K562 (cell line): ENCODE data around the gene PNPLA1. TPM values are rescaled to one million over a fixed set of nuclear protein-coding genes. Genes with fewer than 3 reads are reported as not detected.

ENCODE experiments used
- ATAC-seq: fragments of 200-7000 bp; cut with Tn5 transposase; 3 replicates; pipeline ENCODE4 v1.9.1; 2020; ENCODE audit warnings: moderate library complexity
- BruUV-seq: library from RNA; stranded (reverse); fragments of 400-500 nt; replicated peaks from 2 replicates; lab custom pipeline; 2021; lab: Mats Ljungman, UMichigan
- CTCF ChIA-PET: fragments of 300-600 bp; formaldehyde crosslinking; extraction: SDS; loops from one replicate; lab custom pipeline; 2021; ENCODE audit warnings: low intra/inter-chr PET ratio; lab: Yijun Ruan, JAX
- POLR2A ChIA-PET: fragments of 300-600, 350-650 bp; sonication (Branson Sonifier 250); formaldehyde crosslinking; extraction: SDS; loops from one replicate; lab custom pipeline; 2021; ENCODE audit warnings: antibody characterized with exemption, inconsistent platforms; lab: Yijun Ruan, JAX
- DNase-seq, 4 experiments: peaks; one replicate each; pipeline versions ENCODE4 v3.0.0 to v3.0.0-alpha.2; 2011 to 2018; ENCODE audit warnings: low spot score in 3 of 4, mixed read lengths in 3 of 4; ENCODE audit errors: extremely low read depth in 1 of 4
- FAIRE-seq: peaks from 2 replicates; lab custom pipeline; 2011; peaks lifted over from hg19 to GRCh38; lab: Jason Lieb, UNC
- H2AFZ ChIP-seq: 2 replicates; pipeline ENCODE4 v1.6.0; 2011; ENCODE audit warnings: low read depth, low read length, control low read depth, inconsistent platforms
- H3K27ac ChIP-seq: fragments of 200-600 bp; 3 replicates; pipeline ENCODE4 v1.8.0; 2011; ENCODE audit warnings: low read depth, mild to moderate bottlenecking, control low read depth, inconsistent platforms, low read length, moderate library complexity, mixed read lengths; ENCODE audit errors: extremely low read depth
- H3K27me3 ChIP-seq, 2 experiments: fragments of 300-600 bp in 1 of 2; 2 replicates in 1 of 2; 3 replicates in 1 of 2; pipeline versions ENCODE4 v1.6.0 to v1.8.0; 2011; ENCODE audit warnings: inconsistent platforms in 2 of 2, low read length in 2 of 2, mild to moderate bottlenecking in 1 of 2, mixed read lengths in 1 of 2, moderate library complexity in 1 of 2; ENCODE audit not compliant: control insufficient read depth in 2 of 2, insufficient read depth in 2 of 2
- H3K36me3 ChIP-seq: fragments of 300-600 bp; 3 replicates; pipeline ENCODE4 v1.8.0; 2011; ENCODE audit warnings: mild to moderate bottlenecking, low read length, inconsistent platforms; ENCODE audit not compliant: control insufficient read depth, insufficient read depth
- H3K4me1 ChIP-seq, 2 experiments: fragments of 200-600 bp in 1 of 2; replicated peaks in 1 of 2; 2 replicates in 1 of 2; 3 replicates in 1 of 2; pipeline versions ENCODE4 v1.5.1 to v1.8.0; 2011; ENCODE audit warnings: inconsistent platforms in 2 of 2, low read length in 2 of 2, mild to moderate bottlenecking in 1 of 2, mixed read lengths in 1 of 2, moderate library complexity in 1 of 2; ENCODE audit not compliant: control insufficient read depth in 2 of 2, insufficient read depth in 2 of 2
- H3K4me2 ChIP-seq: 2 replicates; pipeline ENCODE4 v1.6.1; 2011; ENCODE audit warnings: low read length, control low read depth, inconsistent platforms, mixed read lengths; ENCODE audit not compliant: insufficient read depth
- H3K4me3 ChIP-seq: fragments of 200-600 bp; sonication (generic), shearing (Covaris generic); 2 replicates; pipeline ENCODE4 v1.5.1; 2016; ENCODE audit warnings: control low read depth, inconsistent platforms
- H3K79me2 ChIP-seq: fragments of 200-600 bp; 3 replicates; pipeline ENCODE4 v1.8.0; 2011; ENCODE audit warnings: low read length, inconsistent platforms; ENCODE audit not compliant: control insufficient read depth, insufficient read depth
- H3K9ac ChIP-seq, 2 experiments: 2 replicates each; pipeline versions ENCODE4 v1.6.0 to v1.6.1; 2011; ENCODE audit warnings: low read depth in 2 of 2, low read length in 2 of 2, control low read depth in 1 of 2, inconsistent platforms in 1 of 2, mild to moderate bottlenecking in 1 of 2, mixed read lengths in 1 of 2; ENCODE audit not compliant: insufficient read depth in 1 of 2
- H3K9me1 ChIP-seq: one replicate; pipeline ENCODE4 v1.6.0; 2011; ENCODE audit warnings: inconsistent platforms, mild to moderate bottlenecking, low read length, moderate library complexity; ENCODE audit not compliant: control insufficient read depth, insufficient read depth
- H3K9me3 ChIP-seq: replicated peaks from 2 replicates; pipeline ENCODE4 v1.5.1; 2011; ENCODE audit warnings: low read depth, low read length, inconsistent platforms; ENCODE audit not compliant: control insufficient read depth, insufficient read depth
- H4K20me1 ChIP-seq: replicated peaks from 2 replicates; pipeline ENCODE4 v1.6.1; 2011; ENCODE audit warnings: low read length, inconsistent platforms, mixed read lengths; ENCODE audit not compliant: control insufficient read depth, insufficient read depth
- ARNT ChIP-seq, 2 experiments: fragments of 450-650 bp; IDR thresholded peaks; 2 replicates each; pipeline ENCODE4 v1.6.1; 2016; ENCODE audit warnings: mild to moderate bottlenecking in 1 of 2
- E4F1 ChIP-seq: fragments of 250-450 bp; sonication (Bioruptor Pico); IDR thresholded peaks from 2 replicates; pipeline ENCODE4 v1.5.0; 2021; ENCODE audit warnings: mild to moderate bottlenecking, borderline replicate concordance
- KHSRP ChIP-seq: fragments of 450-650 bp; IDR thresholded peaks from 2 replicates; pipeline ENCODE4 v1.6.1; 2017
- MAFF ChIP-seq: IDR thresholded peaks from 2 replicates; pipeline ENCODE4 v1.6.1; 2012; ENCODE audit warnings: low read length, improper control_type of control experiment
- NKRF ChIP-seq: fragments of 450-650 bp; IDR thresholded peaks from 2 replicates; pipeline ENCODE4 v1.6.1; 2016; ENCODE audit warnings: borderline replicate concordance
- RCOR1 ChIP-seq, 2 experiments: IDR thresholded peaks; 2 replicates each; pipeline ENCODE4 v1.6.1; 2012; ENCODE audit warnings: low read depth in 2 of 2, low read length in 2 of 2, borderline replicate concordance in 1 of 2, improper control_type of control experiment in 1 of 2
- ZFP1 ChIP-seq: fragments of 450-650 bp; formaldehyde crosslinking; IDR thresholded peaks from 2 replicates; pipeline ENCODE4 v1.4.0; 2020; ENCODE audit warnings: mild to moderate bottlenecking, mixed read lengths
- ZNF134 ChIP-seq: fragments of 250-450 bp; sonication (Bioruptor Pico); conservative IDR thresholded peaks from 2 replicates; pipeline ENCODE4 v1.4.0; 2020
- ZNF639 ChIP-seq, 2 experiments: fragments of 200-800 bp in 1 of 2; sonication (Bioruptor generic) in 1 of 2; sonication (generic) in 1 of 2; formaldehyde crosslinking in 1 of 2; IDR thresholded peaks in 1 of 2; conservative IDR thresholded peaks in 1 of 2; 2 replicates each; pipeline versions ENCODE4 v1.5.0 to v1.6.1; 2016 to 2020; ENCODE audit warnings: missing compliant biosample characterization in 1 of 2, missing genetic modification characterization in 1 of 2, missing genetic modification reagents in 1 of 2
- WGBS: fragments of 100-300 bp; shearing (Covaris generic); methylation state at CpG from one replicate; pipeline ENCODE4 v1.1.6; 2016; ENCODE audit warnings: low coverage, mixed read lengths; ENCODE audit not compliant: insufficient coverage; ENCODE audit errors: missing lambda C conversion rate; 5-methylcytosine and 5-hydroxymethylcytosine counted together
- in situ Hi-C: fragments of 300-500 bp; cut with MboI; formaldehyde crosslinking; loops from 4 replicates; pipeline ENCODE4 v1.15.0; 2018; ENCODE audit warnings: inconsistent platforms, mixed read lengths
- intact Hi-C: fragments of 100-400 bp; cut with micrococcal nuclease; formaldehyde crosslinking; loops from 2 replicates; pipeline ENCODE4 v1.14.2; 2022
- polyA plus RNA-seq, 8 experiments: library from polyadenylated mRNA; depleted of rRNA in 4 of 8; stranded (reverse) in 5 of 8; unstranded in 3 of 8; fragments of >200 nt; fragmentation: Nextera tagmentation in 2 of 8; fragmentation: Illumina TruSeq in 1 of 8; extraction: Ambion mirVana in 2 of 8; extraction: Trizol in 1 of 8; gene quantifications; 2 replicates each; pipeline versions ENCODE4 v1.2.1 to v1.2.3, GENCODE V29; 2011 to 2014; ENCODE audit warnings: inconsistent platforms in 1 of 8, missing spikeins in 1 of 8
- total RNA-seq, 7 experiments: library from RNA; depleted of rRNA in 6 of 7; stranded (reverse); fragments of >200 nt in 6 of 7; fragmentation: Illumina TruSeq in 2 of 7; extraction: Trizol in 2 of 7; gene quantifications; 2 replicates each; pipeline versions ENCODE4 v1.2.1 to v1.2.3, GENCODE V29; 2011 to 2021; ENCODE audit warnings: low replicate concordance in 1 of 7

The PNPLA1 gene
- total and polyA plus RNA-seq, 9 of the 15 experiments (the other 6 are each of a cell fraction or from before 2014, with no cell fraction given) = 0.04 to 0.27 (median 0.13) TPM; not detected in 2

- peaks cover 12% of the 10 kb centered on the region for H3K9me1 ChIP-seq
- intact Hi-C loops (no loop called here), in situ Hi-C loops (no loop called here)
- peaks cover 11 to 32% of the 10 kb centered on the region in 2 experiments for H3K4me1 ChIP-seq
- no peak overlapping the region for H3K4me2 ChIP-seq
- H3K9ac ChIP-seq = no peak overlapping the region
- 66% methylated on average over 4 of the region's 4 CpGs for WGBS
- no peak for FAIRE-seq
- CTCF ChIA-PET = no interaction called here
- no TSS peak for BruUV-seq
- POLR2A ChIA-PET = interaction anchor here (0.8 to 3.8 kb wide), 4 partner anchors 9 to 25 kb away, joined by 3 to 14 read pairs (median 3); no protein-coding TSS in a partner anchor
- H3K79me2 ChIP-seq = no peaks in the 10 kb centered on the region
- DNase-seq = no peak
- no peak overlapping the region for H2AFZ ChIP-seq
- TF ChIP-seq MAFF (no peak), E4F1 (no peak), RCOR1 (IDR thresholded peaks at IDR 0.05; ENCODE audit: borderline replicate concordance in 1 of 2, low read depth in 2 of 2, low read length in 2 of 2) (no peak), KHSRP (no peak), NKRF (no peak), ZNF639 (CRISPR knock-in tag; conservative IDR thresholded peaks at IDR 0.05 in 1 of 2, IDR thresholded peaks at IDR 0.05 in 1 of 2) (no peak), ARNT (IDR thresholded peaks at IDR 0.05) (no peak), ZNF134 (CRISPR knock-in tag) (no peak), ZFP1 (no peak)
- peaks cover 64% of the 10 kb centered on the region for H3K36me3 ChIP-seq
- H3K4me3 ChIP-seq = no peak overlapping the region
- H3K9me3 ChIP-seq = no peaks in the 10 kb centered on the region
- no peak overlapping the region for H3K27ac ChIP-seq
- no peak for ATAC-seq
- H4K20me1 ChIP-seq = peaks cover 9% of the 10 kb centered on the region; the same call in 1 of the 2 replicates
- H3K27me3 ChIP-seq = no peaks in the 10 kb centered on the region
Measured at GRCh38 chr6:36220226-36220625, 49.6 kb upstream of the PNPLA1 start.
